ENCODE measurements around the gene GPC5.
"Not testable (repeated sequence)": the region's sequence is repeated elsewhere in the genome, so short reads cannot be mapped to it uniquely, and the experiment has no call there.

DNA sequence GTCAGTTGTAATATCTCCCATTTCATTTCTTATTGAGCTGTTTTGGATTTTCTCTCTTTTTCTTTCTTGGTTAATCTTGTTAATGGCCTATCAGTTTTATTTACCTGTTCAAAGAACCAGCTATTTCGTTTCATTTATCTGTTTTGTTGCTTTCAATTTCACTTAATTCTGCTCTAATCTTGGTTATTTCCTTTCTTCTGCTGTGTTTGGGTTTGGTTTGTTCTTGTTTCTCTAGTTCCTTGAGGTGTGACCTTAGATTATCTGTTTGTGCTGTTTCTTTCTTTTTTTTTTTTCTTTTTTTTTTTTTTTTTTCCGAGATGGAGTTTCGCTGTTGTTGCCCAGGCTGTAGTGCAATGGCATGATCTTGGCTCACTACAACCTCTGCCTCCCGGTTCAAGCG, 896.1 kb downstream of the GPC5 start:
- TF ChIP-seq, protein P1, sequence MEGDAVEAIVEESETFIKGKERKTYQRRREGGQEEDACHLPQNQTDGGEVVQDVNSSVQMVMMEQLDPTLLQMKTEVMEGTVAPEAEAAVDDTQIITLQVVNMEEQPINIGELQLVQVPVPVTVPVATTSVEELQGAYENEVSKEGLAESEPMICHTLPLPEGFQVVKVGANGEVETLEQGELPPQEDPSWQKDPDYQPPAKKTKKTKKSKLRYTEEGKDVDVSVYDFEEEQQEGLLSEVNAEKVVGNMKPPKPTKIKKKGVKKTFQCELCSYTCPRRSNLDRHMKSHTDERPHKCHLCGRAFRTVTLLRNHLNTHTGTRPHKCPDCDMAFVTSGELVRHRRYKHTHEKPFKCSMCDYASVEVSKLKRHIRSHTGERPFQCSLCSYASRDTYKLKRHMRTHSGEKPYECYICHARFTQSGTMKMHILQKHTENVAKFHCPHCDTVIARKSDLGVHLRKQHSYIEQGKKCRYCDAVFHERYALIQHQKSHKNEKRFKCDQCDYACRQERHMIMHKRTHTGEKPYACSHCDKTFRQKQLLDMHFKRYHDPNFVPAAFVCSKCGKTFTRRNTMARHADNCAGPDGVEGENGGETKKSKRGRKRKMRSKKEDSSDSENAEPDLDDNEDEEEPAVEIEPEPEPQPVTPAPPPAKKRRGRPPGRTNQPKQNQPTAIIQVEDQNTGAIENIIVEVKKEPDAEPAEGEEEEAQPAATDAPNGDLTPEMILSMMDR (IDR thresholded peaks at IDR 0.05): not testable (repeated sequence)
- TF ChIP-seq POLR2A (IDR thresholded peaks at IDR 0.05): not testable (repeated sequence)

Measured in uterus (tissue), 2 donors.